ENCODE results near the gene FTCD.

DNA sequence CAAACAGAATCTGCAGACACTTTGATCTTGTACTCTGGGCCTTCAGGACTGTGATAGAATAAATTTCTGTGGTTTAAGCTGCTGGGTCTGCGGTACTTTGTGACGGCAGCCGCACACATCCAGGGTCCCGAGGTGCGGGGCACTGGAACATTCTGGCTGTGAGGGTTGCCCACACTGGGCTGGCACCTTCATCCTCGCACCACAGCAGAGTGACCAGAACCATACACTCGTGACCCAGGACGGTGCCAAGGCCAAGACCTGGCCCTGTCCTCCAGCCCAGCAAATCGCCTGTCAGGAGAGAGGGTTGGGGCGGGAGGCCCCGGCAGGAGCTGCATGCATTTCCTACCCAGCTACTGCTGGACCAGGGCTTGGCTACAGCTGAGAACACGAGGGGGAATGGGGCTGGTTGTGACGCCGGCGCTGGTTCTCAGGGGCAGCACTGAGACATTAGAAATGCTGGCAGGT is 2.6 kb upstream of the FTCD start:
- no peak for TF ChIP-seq POLR2A (IDR thresholded peaks at IDR 0.05; ENCODE audit: control extremely low read depth in 1 of 2, low read depth in 2 of 2, low read length in 2 of 2)
- TF ChIP-seq, protein P1, sequence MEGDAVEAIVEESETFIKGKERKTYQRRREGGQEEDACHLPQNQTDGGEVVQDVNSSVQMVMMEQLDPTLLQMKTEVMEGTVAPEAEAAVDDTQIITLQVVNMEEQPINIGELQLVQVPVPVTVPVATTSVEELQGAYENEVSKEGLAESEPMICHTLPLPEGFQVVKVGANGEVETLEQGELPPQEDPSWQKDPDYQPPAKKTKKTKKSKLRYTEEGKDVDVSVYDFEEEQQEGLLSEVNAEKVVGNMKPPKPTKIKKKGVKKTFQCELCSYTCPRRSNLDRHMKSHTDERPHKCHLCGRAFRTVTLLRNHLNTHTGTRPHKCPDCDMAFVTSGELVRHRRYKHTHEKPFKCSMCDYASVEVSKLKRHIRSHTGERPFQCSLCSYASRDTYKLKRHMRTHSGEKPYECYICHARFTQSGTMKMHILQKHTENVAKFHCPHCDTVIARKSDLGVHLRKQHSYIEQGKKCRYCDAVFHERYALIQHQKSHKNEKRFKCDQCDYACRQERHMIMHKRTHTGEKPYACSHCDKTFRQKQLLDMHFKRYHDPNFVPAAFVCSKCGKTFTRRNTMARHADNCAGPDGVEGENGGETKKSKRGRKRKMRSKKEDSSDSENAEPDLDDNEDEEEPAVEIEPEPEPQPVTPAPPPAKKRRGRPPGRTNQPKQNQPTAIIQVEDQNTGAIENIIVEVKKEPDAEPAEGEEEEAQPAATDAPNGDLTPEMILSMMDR (IDR thresholded peaks at IDR 0.05; ENCODE audit: control extremely low read depth in 1 of 3, insufficient read depth in 1 of 3, low read depth in 1 of 3, low read length in 3 of 3): no peak
- no peak for TF ChIP-seq SIN3A (conservative IDR thresholded peaks at IDR 0.05 in 1 of 2, IDR thresholded peaks at IDR 0.05 in 1 of 2; ENCODE audit: low read depth in 1 of 2, low read length in 2 of 2)
- TF ChIP-seq RBBP5 (IDR thresholded peaks at IDR 0.05; ENCODE audit: borderline replicate concordance, low read depth, low read length): no peak
- TF ChIP-seq SAP30 (IDR thresholded peaks at IDR 0.05; ENCODE audit: insufficient read depth, insufficient replicate concordance, low read length): no peak
- no peak for TF ChIP-seq TCF12 (IDR thresholded peaks at IDR 0.05; ENCODE audit: low read depth, low read length)
- TF ChIP-seq KDM5A (IDR thresholded peaks at IDR 0.05; ENCODE audit: low read length): no peak

All from H1 (cell line).